Activated naive CD4-positive, alpha-beta T cell treated with anti-CD3 and anti-CD28 coated beads for 36 hours (primary cell): ENCODE results near the gene COX8C. TPM values are rescaled to one million over a fixed set of nuclear protein-coding genes. Genes with fewer than 3 reads are reported as not detected.

Experiments used
- total RNA-seq, 2 experiments: library from RNA; stranded (reverse); gene quantifications; one replicate each; pipeline ENCODE4 v1.2.3, GENCODE V29; 2021

The COX8C gene
- total RNA-seq, 2 experiments from 2014 or later = 0.43 to 0.79 TPM

Other genes with a start within 250 kb of the COX8C start
- 10 to 100 TPM; 12.2 to 18.9 TPM for gene ITPK1, start 231.3 kb upstream of the COX8C start, total RNA-seq
- gene MOAP1, start 162.3 kb upstream of the COX8C start, total RNA-seq = 10 to 100 TPM; 11.9 to 13.1 TPM
- 10 to 100 TPM; 11.4 to 11.6 TPM for gene LYSET, start 161.9 kb upstream of the COX8C start, total RNA-seq
- 1 to 10 TPM; 4.8 to 7.0 TPM for gene GON7, start 140.1 kb upstream of the COX8C start, total RNA-seq
- 10 to 100 TPM; 43.0 to 45.0 TPM for gene UBR7, start 139.9 kb upstream of the COX8C start, total RNA-seq
- 1 to 10 TPM; 7.2 to 7.7 TPM for gene BTBD7, start 14.1 kb upstream of the COX8C start, total RNA-seq
- under 1 TPM; 0.02 to 0.07 TPM for gene UNC79, start 83.8 kb downstream of the COX8C start, total RNA-seq